Measurements from ENCODE around the gene CDH20.

Gene CDH20

GRCh38 chr18:61420218-61420885 is 87.1 kb downstream of the CDH20 start:
- in situ Hi-C loops (cut with HindIII; ENCODE audit: low sequenced_read_pairs): no loop called here

DNA sequence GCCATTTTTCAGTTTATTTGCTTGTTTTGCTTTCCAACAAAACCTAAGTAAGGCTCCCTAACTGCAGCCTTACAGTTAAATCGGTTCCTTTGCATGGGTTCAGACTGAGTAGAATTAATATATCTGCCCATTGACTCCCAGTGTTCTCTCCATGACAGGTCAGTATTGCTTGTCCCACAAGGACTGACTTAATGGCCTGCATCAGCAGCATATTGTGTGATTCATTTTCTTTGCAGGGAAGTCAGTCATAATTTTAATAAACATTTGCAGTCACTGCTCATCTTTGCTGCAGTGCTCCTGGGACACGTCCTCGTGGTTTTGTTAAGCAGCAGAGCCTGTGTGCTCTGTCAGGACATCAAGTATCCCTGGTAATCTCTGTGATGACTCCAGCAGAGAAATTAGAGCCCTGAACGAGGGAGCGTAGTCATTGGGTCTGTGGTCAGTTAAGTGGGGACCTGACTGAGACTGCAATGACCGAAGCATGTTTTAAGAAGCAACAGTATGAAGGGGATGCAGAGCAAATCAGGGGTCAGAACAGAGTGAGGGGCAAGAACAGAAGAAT is 93.3 kb downstream of the CDH20 start:
- in situ Hi-C loops (cut with HindIII; ENCODE audit: low sequenced_read_pairs): no loop called here

DNA sequence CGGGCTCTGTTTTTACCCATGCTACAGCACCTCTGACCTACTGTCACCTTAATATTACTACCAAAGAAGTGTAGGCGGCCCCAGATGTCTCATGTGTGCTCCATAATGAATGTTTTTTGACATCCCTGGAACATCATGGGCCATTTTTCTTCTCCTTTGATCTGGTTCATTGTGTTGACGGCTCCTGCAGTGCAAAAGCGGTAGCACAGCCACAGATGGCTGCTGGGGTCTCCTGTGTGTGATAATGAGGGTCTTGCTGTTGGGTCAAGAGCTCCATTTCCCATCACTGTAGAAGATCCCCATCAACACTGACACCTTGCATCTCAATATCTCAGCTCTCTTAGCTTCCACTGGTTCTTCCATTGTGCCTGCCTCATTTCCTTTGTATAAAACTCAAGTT is 95.0 kb downstream of the CDH20 start:
- in situ Hi-C loops (cut with HindIII; ENCODE audit: low sequenced_read_pairs): no loop called here

DNA sequence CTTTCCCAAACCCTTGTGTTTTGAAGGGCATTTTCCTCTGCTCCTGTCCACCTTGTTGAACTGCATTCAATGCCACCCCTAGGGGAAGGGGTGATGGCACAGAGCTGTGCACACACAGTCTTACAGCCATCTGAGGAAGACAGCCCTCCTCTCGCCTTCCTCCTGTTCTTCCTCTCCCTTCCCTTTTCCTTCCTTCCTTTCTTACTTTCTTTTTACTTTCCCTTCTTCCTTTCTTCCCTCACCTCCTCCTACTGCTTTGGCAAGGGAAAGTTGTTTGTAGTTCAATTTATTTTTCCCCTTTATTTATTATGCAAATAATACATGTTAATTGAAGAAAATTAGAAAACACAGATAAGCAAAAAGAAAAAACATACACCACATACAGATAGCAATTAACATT is 99.4 kb downstream of the CDH20 start:
- in situ Hi-C loops (cut with HindIII; ENCODE audit: low sequenced_read_pairs): no loop called here

DNA sequence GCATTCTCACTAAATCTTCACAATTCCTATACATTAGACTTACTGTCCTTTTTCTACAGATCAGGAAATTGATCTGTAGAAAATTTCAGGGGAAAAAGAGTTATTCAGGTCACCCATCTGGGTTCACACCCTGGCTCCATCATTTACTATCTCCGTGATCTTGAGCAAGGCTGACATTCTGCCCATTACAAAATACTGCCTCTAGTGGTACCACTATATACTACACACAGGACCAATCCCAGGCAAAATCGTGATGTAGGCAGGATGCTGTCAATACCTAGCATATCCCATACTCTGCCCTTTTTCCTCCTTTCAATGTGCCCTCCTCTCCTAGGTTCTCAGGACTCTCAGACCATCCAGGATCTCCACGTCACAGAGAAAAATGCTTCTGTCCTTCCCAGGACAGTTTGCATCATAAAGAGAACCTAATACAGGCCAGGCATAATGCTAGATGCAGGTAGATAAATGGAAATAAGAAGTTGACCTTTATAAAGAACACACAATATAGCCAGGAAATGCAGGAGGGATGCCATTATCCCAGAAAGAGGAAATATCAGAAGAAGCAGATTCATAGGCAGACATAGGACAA is 101.9 kb downstream of the CDH20 start:
- in situ Hi-C loops (cut with HindIII; ENCODE audit: low sequenced_read_pairs): no loop called here

- in situ Hi-C loops (cut with HindIII; ENCODE audit: low sequenced_read_pairs): no loop called here
Observed at GRCh38 chr18:61443081-61443725, 110.0 kb downstream of the CDH20 start.

- in situ Hi-C loops (cut with HindIII; ENCODE audit: low sequenced_read_pairs): no loop called here
Observed at GRCh38 chr18:61448316-61448715, 115.1 kb downstream of the CDH20 start.

- in situ Hi-C loops (cut with HindIII; ENCODE audit: low sequenced_read_pairs): no loop called here
Observed at GRCh38 chr18:61459896-61460648, 126.8 kb downstream of the CDH20 start.

DNA sequence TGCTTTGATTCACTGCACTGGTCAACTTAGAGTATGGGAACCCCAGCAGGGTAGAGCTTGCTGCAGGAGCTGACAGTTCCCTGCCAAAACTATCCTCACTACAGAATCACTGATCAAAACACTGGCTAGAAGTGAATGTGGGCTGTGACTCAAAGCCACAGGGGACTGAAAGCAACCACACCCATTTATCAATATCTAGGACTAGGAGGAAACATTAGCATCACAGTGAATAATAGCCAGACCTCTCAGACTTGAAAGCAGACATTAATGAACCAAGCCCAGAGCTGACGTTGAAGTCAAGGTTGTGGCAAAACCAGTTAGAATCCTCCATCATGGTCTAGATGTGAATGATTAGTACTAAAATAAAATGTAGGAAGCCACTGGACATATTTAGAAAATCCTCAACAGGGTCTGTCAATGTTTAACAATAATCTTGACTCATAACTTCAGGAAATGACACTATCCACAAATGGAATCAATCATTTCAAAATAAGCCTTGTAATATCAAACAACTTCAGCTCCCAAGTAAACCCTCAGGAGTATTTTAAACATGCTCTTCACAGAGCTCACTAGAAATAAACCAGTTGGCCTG is 131.4 kb downstream of the CDH20 start:
- in situ Hi-C loops (cut with HindIII; ENCODE audit: low sequenced_read_pairs): no loop called here

GRCh38 chr18:61466736-61467135 is 133.5 kb downstream of the CDH20 start:
- in situ Hi-C loops (cut with HindIII; ENCODE audit: low sequenced_read_pairs): no loop called here

DNA sequence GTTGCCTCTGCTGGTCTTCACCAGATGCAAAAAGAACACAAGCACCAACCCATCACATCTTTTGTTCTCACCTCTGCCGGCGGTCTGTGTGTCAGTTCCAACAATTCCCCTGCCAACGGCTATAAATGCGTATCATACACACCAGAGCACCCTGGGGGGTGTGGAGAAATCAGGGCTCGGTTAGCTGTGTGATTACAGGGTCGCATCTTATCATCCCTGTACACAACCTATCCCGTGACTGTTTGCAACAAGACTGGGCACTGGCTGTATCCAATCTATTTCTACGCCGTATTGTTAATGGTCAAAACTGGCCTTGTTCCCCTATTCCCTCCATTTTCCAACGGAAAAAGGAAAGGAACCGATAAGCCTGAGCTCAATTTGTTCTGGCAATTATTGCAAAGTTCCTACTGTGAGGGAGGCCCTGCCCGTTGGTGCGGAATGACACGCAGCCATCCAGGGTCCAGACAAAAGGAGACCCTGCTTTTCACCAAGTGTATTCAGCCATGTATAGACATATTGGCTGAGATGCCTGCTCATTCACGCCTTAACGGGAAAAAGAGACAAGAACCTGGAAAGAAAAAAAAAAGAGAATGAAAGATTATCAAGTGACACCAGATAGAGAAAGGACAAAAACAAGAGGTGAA is 136.9 kb downstream of the CDH20 start:
- in situ Hi-C loops (cut with HindIII; ENCODE audit: low sequenced_read_pairs): no loop called here

GRCh38 chr18:61471541-61471940 is 138.3 kb downstream of the CDH20 start:
- in situ Hi-C loops (cut with HindIII; ENCODE audit: low sequenced_read_pairs): no loop called here

- in situ Hi-C loops (cut with HindIII; ENCODE audit: low sequenced_read_pairs): no loop called here
Observed at GRCh38 chr18:61471942-61472341, 138.7 kb downstream of the CDH20 start.

GRCh38 chr18:61474341-61474740 is 141.1 kb downstream of the CDH20 start:
- in situ Hi-C loops (cut with HindIII; ENCODE audit: low sequenced_read_pairs): no loop called here

DNA sequence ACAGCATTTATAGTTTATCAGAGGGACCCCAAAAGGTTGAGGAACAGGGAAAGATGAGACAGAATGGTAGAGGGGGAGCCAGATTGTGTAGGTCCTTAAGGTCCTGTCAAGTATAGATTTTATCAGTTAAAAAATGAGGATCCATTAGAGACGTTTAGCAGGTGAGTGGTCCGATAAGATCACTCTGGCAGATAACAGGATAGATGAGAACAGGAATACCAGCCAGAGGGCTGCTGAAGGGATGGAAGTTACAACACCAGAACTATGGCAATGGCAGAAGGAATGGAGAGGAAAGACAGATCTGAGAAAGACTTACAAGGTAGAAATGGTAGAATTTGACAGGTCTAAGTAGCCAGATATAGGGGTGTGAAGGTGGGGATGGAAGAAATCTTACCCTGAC is 141.7 kb downstream of the CDH20 start:
- in situ Hi-C loops (cut with HindIII; ENCODE audit: low sequenced_read_pairs): no loop called here

DNA sequence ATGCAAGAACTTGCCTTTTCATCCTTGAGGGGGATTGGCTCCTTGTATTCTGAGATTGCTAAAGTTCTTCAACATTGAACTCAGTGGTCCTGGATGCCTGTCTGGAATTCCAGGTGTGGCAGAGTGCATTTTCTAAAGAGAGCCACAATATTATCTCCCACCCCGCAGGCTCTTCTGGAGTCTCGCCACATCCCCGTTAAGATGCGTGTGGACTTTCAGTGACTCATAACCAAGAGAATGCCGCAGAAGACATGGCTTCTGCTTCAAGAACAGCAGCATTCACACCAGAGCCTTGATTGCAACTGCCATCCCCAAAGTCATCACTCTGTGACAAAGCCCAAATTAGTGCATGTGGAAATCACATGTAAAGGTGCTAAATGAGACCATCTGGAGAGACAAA is 142.7 kb downstream of the CDH20 start:
- in situ Hi-C loops (cut with HindIII; ENCODE audit: low sequenced_read_pairs): no loop called here

DNA sequence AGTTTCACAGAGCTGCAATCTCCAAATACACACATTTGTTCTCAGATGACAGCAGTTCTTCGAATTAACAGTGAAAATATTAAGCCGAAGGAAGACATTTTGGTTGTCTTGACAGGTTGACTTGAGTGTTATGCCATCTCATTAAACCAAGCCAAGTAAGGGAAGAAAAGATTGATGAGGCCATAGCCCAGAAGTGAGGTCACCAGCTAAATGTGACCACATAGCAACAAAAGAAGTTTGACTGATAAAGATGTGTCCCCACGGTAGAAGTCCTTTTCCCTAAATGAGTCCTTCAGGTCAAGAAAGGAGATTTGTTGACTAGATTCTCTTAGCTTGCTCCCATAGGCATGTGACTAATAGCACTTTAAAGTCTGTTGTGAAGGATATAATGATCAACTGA is 156.1 kb downstream of the CDH20 start:
- in situ Hi-C loops (cut with HindIII; ENCODE audit: low sequenced_read_pairs): no loop called here

- in situ Hi-C loops (cut with HindIII; ENCODE audit: low sequenced_read_pairs): no loop called here
Observed at GRCh38 chr18:61496374-61496773, 163.1 kb downstream of the CDH20 start.

DNA sequence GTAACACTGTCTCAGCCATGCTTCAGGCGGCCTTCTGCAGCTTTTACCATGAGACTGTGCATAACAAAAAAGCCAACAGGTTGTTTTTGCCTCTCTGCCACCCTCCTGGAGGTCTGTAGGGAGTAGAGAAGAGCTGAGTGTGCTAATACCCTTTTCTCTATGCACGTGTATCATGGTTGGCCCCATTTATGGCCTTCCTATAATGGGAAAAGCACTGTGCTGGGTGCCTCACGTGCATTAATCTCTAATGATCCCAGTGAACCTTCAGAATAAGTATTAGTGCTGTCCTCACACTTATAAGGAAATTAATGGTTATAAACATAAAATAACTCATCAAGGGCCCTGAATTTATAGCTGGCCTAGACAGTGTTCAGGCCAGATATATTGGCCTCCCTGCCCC is 164.2 kb downstream of the CDH20 start:
- in situ Hi-C loops (cut with HindIII; ENCODE audit: low sequenced_read_pairs): no loop called here

GRCh38 chr18:61502472-61502871 is 169.2 kb downstream of the CDH20 start:
- in situ Hi-C loops (cut with HindIII; ENCODE audit: low sequenced_read_pairs): no loop called here

- in situ Hi-C loops (cut with HindIII; ENCODE audit: low sequenced_read_pairs): no loop called here
Observed at GRCh38 chr18:61503688-61504087, 170.5 kb downstream of the CDH20 start.

Data from DLD1 (cell line).